ENCODE results near the gene GARNL3.

GARNL3 gene

GRCh38 chr9:127233989-127234388 is 30.6 kb upstream of the GARNL3 start:
- Histone ChIP-seq H3K9me3 (ENCODE audit: control insufficient read depth, low read length) (no peaks in the 10 kb centered on the region), H3K27ac (ENCODE audit: insufficient read depth, low read depth, low read length, poor library complexity, severe bottlenecking) (no peak overlapping the region), H3K4me3 (ENCODE audit: insufficient read depth, low read depth, low read length) (no peak overlapping the region), H3K27me3 (ENCODE audit: control insufficient read depth, insufficient read depth, low read length, poor library complexity, severe bottlenecking) (no peaks in the 10 kb centered on the region), H3K4me1 (ENCODE audit: control insufficient read depth, insufficient read depth, low read length) (no peaks in the 10 kb centered on the region), H3K36me3 (ENCODE audit: control insufficient read depth, insufficient read depth, low read length) (no peaks in the 10 kb centered on the region)
- WGBS, 2 experiments = 100% methylated on average over 1 of the region's 1 CpG; no CpG with 5 or more reads in 1 of the 2 experiments

GRCh38 chr9:127237801-127238200 is 26.8 kb upstream of the GARNL3 start:
- Histone ChIP-seq H3K4me1 (ENCODE audit: control insufficient read depth, insufficient read depth, low read length) (no peaks in the 10 kb centered on the region), H3K27ac (ENCODE audit: insufficient read depth, low read depth, low read length, poor library complexity, severe bottlenecking) (no peak overlapping the region), H3K27me3 (ENCODE audit: control insufficient read depth, insufficient read depth, low read length, poor library complexity, severe bottlenecking) (no peaks in the 10 kb centered on the region), H3K9me3 (ENCODE audit: control insufficient read depth, low read length) (no peaks in the 10 kb centered on the region), H3K36me3 (ENCODE audit: control insufficient read depth, insufficient read depth, low read length) (no peaks in the 10 kb centered on the region), H3K4me3 (ENCODE audit: insufficient read depth, low read depth, low read length) (no peak overlapping the region)
- WGBS, 2 experiments = 88 to 94% methylated on average over 4 of the region's 4 CpGs

- 95 to 99% methylated on average over 2 of the region's 2 CpGs for WGBS, 2 experiments
- Histone ChIP-seq H3K36me3 (ENCODE audit: control insufficient read depth, insufficient read depth, low read length) (no peaks in the 10 kb centered on the region), H3K9me3 (ENCODE audit: control insufficient read depth, low read length) (no peaks in the 10 kb centered on the region), H3K27ac (ENCODE audit: insufficient read depth, low read depth, low read length, poor library complexity, severe bottlenecking) (no peak overlapping the region), H3K27me3 (ENCODE audit: control insufficient read depth, insufficient read depth, low read length, poor library complexity, severe bottlenecking) (no peaks in the 10 kb centered on the region), H3K4me3 (ENCODE audit: insufficient read depth, low read depth, low read length) (no peak overlapping the region), H3K4me1 (ENCODE audit: control insufficient read depth, insufficient read depth, low read length) (no peaks in the 10 kb centered on the region)
Observed at GRCh38 chr9:127241354-127241753, 23.2 kb upstream of the GARNL3 start.

- no peaks in the 10 kb centered on the region for H3K36me3 ChIP-seq (ENCODE audit: control insufficient read depth, insufficient read depth, low read length)
- H3K9me3 ChIP-seq (ENCODE audit: control insufficient read depth, low read length) = no peaks in the 10 kb centered on the region
- peak overlapping the region; percentile 47 for H3K4me3 ChIP-seq (ENCODE audit: insufficient read depth, low read depth, low read length)
- no peak overlapping the region for H3K27ac ChIP-seq (ENCODE audit: insufficient read depth, low read depth, low read length, poor library complexity, severe bottlenecking)
- no peaks in the 10 kb centered on the region for H3K4me1 ChIP-seq (ENCODE audit: control insufficient read depth, insufficient read depth, low read length)
- no peaks in the 10 kb centered on the region for H3K27me3 ChIP-seq (ENCODE audit: control insufficient read depth, insufficient read depth, low read length, poor library complexity, severe bottlenecking)
- 17% methylated on average over 53 of the region's 53 CpGs for WGBS, 2 experiments
Observed at GRCh38 chr9:127244609-127245601, 19.7 kb upstream of the GARNL3 start.

- Histone ChIP-seq H3K27ac (ENCODE audit: insufficient read depth, low read depth, low read length, poor library complexity, severe bottlenecking) (no peak overlapping the region), H3K4me1 (ENCODE audit: control insufficient read depth, insufficient read depth, low read length) (no peaks in the 10 kb centered on the region), H3K27me3 (ENCODE audit: control insufficient read depth, insufficient read depth, low read length, poor library complexity, severe bottlenecking) (no peaks in the 10 kb centered on the region), H3K36me3 (ENCODE audit: control insufficient read depth, insufficient read depth, low read length) (no peaks in the 10 kb centered on the region), H3K4me3 (ENCODE audit: insufficient read depth, low read depth, low read length) (peak overlapping the region; percentile 47), H3K9me3 (ENCODE audit: control insufficient read depth, low read length) (no peaks in the 10 kb centered on the region)
- 83 to 87% methylated on average over 8 of the region's 8 CpGs for WGBS, 2 experiments
Observed at GRCh38 chr9:127245637-127246164, 18.9 kb upstream of the GARNL3 start.

GRCh38 chr9:127248241-127248640 is 16.3 kb upstream of the GARNL3 start:
- H3K27ac ChIP-seq (ENCODE audit: insufficient read depth, low read depth, low read length, poor library complexity, severe bottlenecking) = no peak overlapping the region
- H3K4me1 ChIP-seq (ENCODE audit: control insufficient read depth, insufficient read depth, low read length) = no peaks in the 10 kb centered on the region
- no peaks in the 10 kb centered on the region for H3K36me3 ChIP-seq (ENCODE audit: control insufficient read depth, insufficient read depth, low read length)
- H3K27me3 ChIP-seq (ENCODE audit: control insufficient read depth, insufficient read depth, low read length, poor library complexity, severe bottlenecking) = no peaks in the 10 kb centered on the region
- H3K9me3 ChIP-seq (ENCODE audit: control insufficient read depth, low read length) = no peaks in the 10 kb centered on the region
- H3K4me3 ChIP-seq (ENCODE audit: insufficient read depth, low read depth, low read length) = no peak overlapping the region
- WGBS, 2 experiments = 89 to 91% methylated on average over 3 of the region's 3 CpGs

- Histone ChIP-seq H3K27ac (ENCODE audit: insufficient read depth, low read depth, low read length, poor library complexity, severe bottlenecking) (no peak overlapping the region), H3K4me1 (ENCODE audit: control insufficient read depth, insufficient read depth, low read length) (no peaks in the 10 kb centered on the region), H3K9me3 (ENCODE audit: control insufficient read depth, low read length) (no peaks in the 10 kb centered on the region), H3K36me3 (ENCODE audit: control insufficient read depth, insufficient read depth, low read length) (no peaks in the 10 kb centered on the region), H3K27me3 (ENCODE audit: control insufficient read depth, insufficient read depth, low read length, poor library complexity, severe bottlenecking) (no peaks in the 10 kb centered on the region), H3K4me3 (ENCODE audit: insufficient read depth, low read depth, low read length) (no peak overlapping the region)
- 89 to 93% methylated on average over 5 of the region's 5 CpGs for WGBS, 2 experiments
Observed at GRCh38 chr9:127249877-127250276, 14.7 kb upstream of the GARNL3 start.

- Histone ChIP-seq H3K36me3 (ENCODE audit: control insufficient read depth, insufficient read depth, low read length) (no peaks in the 10 kb centered on the region), H3K27me3 (ENCODE audit: control insufficient read depth, insufficient read depth, low read length, poor library complexity, severe bottlenecking) (no peaks in the 10 kb centered on the region), H3K9me3 (ENCODE audit: control insufficient read depth, low read length) (no peaks in the 10 kb centered on the region), H3K27ac (ENCODE audit: insufficient read depth, low read depth, low read length, poor library complexity, severe bottlenecking) (no peak overlapping the region), H3K4me1 (ENCODE audit: control insufficient read depth, insufficient read depth, low read length) (no peaks in the 10 kb centered on the region), H3K4me3 (ENCODE audit: insufficient read depth, low read depth, low read length) (no peak overlapping the region)
- 94 to 98% methylated on average over 1 to 3 of the region's 3 CpGs for WGBS, 2 experiments
Observed at GRCh38 chr9:127250896-127251391, 13.6 kb upstream of the GARNL3 start.

GRCh38 chr9:127252410-127253318 is 11.9 kb upstream of the GARNL3 start:
- H3K27me3 ChIP-seq (ENCODE audit: control insufficient read depth, insufficient read depth, low read length, poor library complexity, severe bottlenecking) = no peaks in the 10 kb centered on the region
- H3K27ac ChIP-seq (ENCODE audit: insufficient read depth, low read depth, low read length, poor library complexity, severe bottlenecking) = no peak overlapping the region
- H3K9me3 ChIP-seq (ENCODE audit: control insufficient read depth, low read length) = no peaks in the 10 kb centered on the region
- WGBS, 2 experiments = 80 to 86% methylated on average over 1 of the region's 4 CpGs
- no peaks in the 10 kb centered on the region for H3K4me1 ChIP-seq (ENCODE audit: control insufficient read depth, insufficient read depth, low read length)
- H3K36me3 ChIP-seq (ENCODE audit: control insufficient read depth, insufficient read depth, low read length) = no peaks in the 10 kb centered on the region
- H3K4me3 ChIP-seq (ENCODE audit: insufficient read depth, low read depth, low read length) = no peak overlapping the region
